ENCODE measurements around the gene ANGPT4. TPM values are rescaled to one million over a fixed set of nuclear protein-coding genes. Genes with fewer than 3 reads are reported as not detected.

Gene ANGPT4
- total and polyA plus RNA-seq, 10 of the 15 experiments (the other 5 are each of a cell fraction or from before 2014, with no cell fraction given) = 0.01 to 0.16 TPM; not detected in 8

GRCh38 chr20:951384-952169, 35.4 kb upstream of the ANGPT4 start:
- ChIA-PET CTCF (no interaction called here), POLR2A (no interaction called here), SMC1A (ENCODE audit: uncharacterized antibody, unreplicated experiment) (no interaction called here), RAD21 (ENCODE audit: unreplicated experiment) (no interaction called here)
- 59% methylated on average over 21 of the region's 21 CpGs for WGBS (ENCODE audit: insufficient coverage, insufficient replicate concordance, low lambda C conversion rate, missing lambda C conversion rate)
- FAIRE-seq (no peak), DNase-seq (ENCODE audit: low read depth, low spot score) (no peak), ATAC-seq (no peak)
- no peak for TF ChIP-seq IRF3 (IDR thresholded peaks at IDR 0.05)
- TF ChIP-seq RBBP5 (conservative IDR thresholded peaks at IDR 0.05) = no peak
- no peak for TF ChIP-seq BCLAF1 (IDR thresholded peaks at IDR 0.05)
- no peak for TF ChIP-seq FOXK2 (IDR thresholded peaks at IDR 0.05)
- no peak for TF ChIP-seq LARP7 (IDR thresholded peaks at IDR 0.05)
- no peak for TF ChIP-seq ZBTB33 (IDR thresholded peaks at IDR 0.05)
- TF ChIP-seq SMAD1 (IDR thresholded peaks at IDR 0.05; ENCODE audit: low read depth, partially characterized antibody) = no peak
- TF ChIP-seq CTCF (IDR thresholded peaks at IDR 0.05 in 2 of 3, conservative IDR thresholded peaks at IDR 0.05 in 1 of 3; ENCODE audit: control insufficient read depth in 2 of 3, extremely low read depth in 1 of 3, insufficient read depth in 1 of 3, low read depth in 3 of 3, low read length in 3 of 3) = 0 out of 6 replicates have a peak, but pooled peaks of 1 of the 3 experiments have one; percentile 5
- H3K9me3 ChIP-seq (replicated peaks; ENCODE audit: control insufficient read depth, insufficient read depth, low read length) = no peaks in the 10 kb centered on the region
- H3K4me1 ChIP-seq (ENCODE audit: control insufficient read depth, insufficient read depth, low read length) = no peaks in the 10 kb centered on the region
- H3K27me3 ChIP-seq (replicated peaks in 1 of 2; ENCODE audit: control insufficient read depth in 2 of 2, insufficient read depth in 2 of 2, low read length in 1 of 2) = no peaks in the 10 kb centered on the region; a peak in 1 of 4 replicates
- H3K27ac ChIP-seq (ENCODE audit: control insufficient read depth, insufficient read depth) = no peak overlapping the region
- no TSS peak for BruUV-seq (replicated peaks)
- intact Hi-C loops (cut with micrococcal nuclease; ENCODE audit: unreplicated experiment) = no loop called here
- in situ Hi-C loops (cut with MboI) = no loop called here
- no peaks in the 10 kb centered on the region for H3K36me3 ChIP-seq (ENCODE audit: control insufficient read depth in 2 of 2, insufficient read depth in 2 of 2, low read length in 1 of 2)
- no peak overlapping the region for H3K4me2 ChIP-seq (ENCODE audit: control insufficient read depth, insufficient read depth)
- no peak overlapping the region for H2AFZ ChIP-seq (ENCODE audit: control insufficient read depth, low read depth, low read length)
- H3K4me3 ChIP-seq = no peak overlapping the region
- H4K20me1 ChIP-seq (ENCODE audit: control insufficient read depth, insufficient read depth) = no peaks in the 10 kb centered on the region
- no peak overlapping the region for H3K9ac ChIP-seq (ENCODE audit: control insufficient read depth, insufficient read depth, low read length)
- H3K79me2 ChIP-seq (ENCODE audit: control insufficient read depth, insufficient read depth, low read length) = no peaks in the 10 kb centered on the region
